NCI-H2081 treated with DMSO at 0.1 percent for 48 hours (cell line): ENCODE measurements around the gene SAP25.
A peak's percentile ranks its signal among the peaks of the same experiment; 100 is the strongest.
"Not testable (repeated sequence)": the region's sequence is repeated elsewhere in the genome, so short reads cannot be mapped to it uniquely, and the experiment has no call there.

ENCODE experiments used
- DNase-seq: peaks from one replicate; lab custom pipeline; 2025; lab: John Stamatoyannopoulos, UW

Gene SAP25

DNA sequence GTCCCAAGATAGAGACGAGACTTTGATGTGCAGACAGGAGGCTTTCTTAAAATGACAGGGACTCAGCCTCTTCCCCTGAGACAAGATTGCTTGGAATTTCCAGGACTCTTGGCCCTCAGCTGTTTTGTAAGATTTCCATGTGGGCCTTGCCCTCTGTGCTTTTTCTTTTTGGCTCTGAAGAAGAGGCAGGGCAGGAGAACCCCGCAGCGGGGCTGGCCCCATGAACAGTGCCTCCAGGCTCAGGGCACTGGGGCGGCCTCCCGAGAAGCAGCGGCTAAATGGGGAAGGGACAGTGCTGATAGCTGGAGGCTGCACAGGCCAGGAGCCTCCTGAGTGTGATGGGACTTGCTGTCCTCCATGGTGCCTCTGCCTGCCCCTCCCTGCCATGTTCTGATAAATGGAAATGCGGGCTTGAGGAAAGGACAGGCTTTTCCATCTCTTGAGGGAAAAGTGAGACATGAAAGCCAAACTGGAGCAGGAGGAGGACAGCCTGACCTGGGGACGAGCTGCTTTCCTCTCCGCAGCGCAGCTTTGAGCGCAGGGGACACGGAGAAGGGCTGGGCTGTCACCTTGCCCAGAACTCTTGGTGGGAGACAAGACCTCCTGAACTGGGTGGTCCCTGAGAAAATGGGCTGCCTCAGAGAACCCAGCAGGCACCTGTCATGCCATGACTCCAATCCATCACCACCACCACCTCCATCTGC is 12.1 kb downstream of the SAP25 start:
- DNase-seq, result no peak

- DNase-seq, result no peak
These were observed 14.6 kb downstream of the SAP25 start for GRCh38 chr7:100559127-100559526.

DNA sequence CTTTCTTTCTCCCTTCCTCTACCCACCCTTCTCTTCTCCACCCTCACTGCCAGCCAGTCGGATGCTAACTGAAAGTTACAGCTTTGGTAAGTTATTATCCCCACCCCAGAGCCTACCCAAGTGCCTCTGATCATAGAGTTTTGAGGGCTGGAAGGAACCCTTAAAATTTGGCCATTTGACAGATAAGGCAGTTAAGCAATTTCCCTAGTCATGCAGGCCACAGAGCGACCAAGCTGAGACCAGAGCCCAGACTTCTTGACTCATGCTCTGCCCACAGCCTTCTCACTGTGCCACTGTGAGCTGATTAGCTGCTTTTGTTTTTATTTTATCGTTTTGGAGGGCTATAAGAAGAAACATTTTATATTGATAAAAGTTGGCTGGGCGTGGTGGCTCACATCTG is 17.2 kb downstream of the SAP25 start:
- no peak for DNase-seq

- DNase-seq, result no peak
These were observed 18.0 kb downstream of the SAP25 start for GRCh38 chr7:100555701-100556100.

DNA sequence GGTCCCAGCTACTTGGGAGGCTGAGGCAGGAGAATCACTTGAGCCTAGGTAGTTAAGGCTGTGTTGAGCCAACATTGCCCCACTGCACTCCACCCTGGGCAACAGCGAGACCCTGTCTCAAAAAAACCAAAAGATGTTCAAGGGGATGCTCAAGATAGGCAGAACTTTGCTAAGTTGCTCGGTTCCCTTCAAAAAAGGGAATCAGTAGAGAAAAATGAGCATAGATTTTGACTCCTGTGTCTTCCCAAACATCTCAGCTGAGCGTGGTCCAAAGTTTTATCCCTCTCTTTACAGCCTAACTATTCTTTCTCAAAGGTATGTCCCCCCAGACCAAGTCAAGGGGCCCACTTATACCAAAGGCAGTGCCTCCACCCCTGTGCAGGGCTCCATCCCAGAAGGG is 20.7 kb downstream of the SAP25 start:
- DNase-seq, result no peak

DNA sequence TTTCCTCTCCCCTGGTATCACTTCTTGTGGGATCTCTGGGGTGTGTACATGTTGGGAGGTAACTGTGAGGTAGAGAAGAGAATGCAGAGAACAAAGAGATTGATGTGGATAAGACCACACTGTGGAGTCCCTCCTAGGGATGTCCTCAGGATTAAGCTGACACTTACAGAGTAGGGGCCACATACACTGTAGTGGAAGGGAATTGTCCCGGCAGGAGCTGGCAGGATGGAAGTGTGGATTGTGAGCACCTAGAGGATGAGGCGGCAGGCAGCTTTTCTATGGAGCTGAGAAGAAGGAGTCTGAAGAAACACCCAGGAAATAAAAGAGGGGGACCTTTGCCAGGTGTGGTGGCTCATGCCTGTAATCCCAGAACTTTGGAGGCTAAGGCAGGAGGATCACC is 21.2 kb downstream of the SAP25 start:
- DNase-seq, result no peak

DNA sequence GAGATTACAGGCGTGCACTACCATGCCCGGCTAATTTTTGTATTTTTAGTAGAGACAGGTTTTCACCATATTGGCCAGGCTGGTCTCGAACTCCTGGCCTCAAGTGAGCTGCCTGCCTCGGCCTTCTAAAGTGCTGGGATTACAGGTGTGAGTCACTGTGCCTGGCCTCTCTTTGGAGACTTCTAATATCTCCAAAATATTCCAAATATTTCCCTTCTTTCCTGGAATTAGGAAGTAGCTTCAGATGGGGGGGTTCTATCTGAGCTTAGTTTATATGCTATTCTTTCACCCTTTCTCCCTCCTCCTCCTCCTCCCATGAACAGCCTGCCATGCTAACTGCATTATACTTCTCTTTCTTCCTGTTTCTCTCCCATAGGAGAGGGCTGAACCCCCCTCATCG is 25.3 kb downstream of the SAP25 start:
- DNase-seq, result not testable (repeated sequence)

GRCh38 chr7:100547872-100548271 is 25.8 kb downstream of the SAP25 start:
- no peak for DNase-seq

DNA sequence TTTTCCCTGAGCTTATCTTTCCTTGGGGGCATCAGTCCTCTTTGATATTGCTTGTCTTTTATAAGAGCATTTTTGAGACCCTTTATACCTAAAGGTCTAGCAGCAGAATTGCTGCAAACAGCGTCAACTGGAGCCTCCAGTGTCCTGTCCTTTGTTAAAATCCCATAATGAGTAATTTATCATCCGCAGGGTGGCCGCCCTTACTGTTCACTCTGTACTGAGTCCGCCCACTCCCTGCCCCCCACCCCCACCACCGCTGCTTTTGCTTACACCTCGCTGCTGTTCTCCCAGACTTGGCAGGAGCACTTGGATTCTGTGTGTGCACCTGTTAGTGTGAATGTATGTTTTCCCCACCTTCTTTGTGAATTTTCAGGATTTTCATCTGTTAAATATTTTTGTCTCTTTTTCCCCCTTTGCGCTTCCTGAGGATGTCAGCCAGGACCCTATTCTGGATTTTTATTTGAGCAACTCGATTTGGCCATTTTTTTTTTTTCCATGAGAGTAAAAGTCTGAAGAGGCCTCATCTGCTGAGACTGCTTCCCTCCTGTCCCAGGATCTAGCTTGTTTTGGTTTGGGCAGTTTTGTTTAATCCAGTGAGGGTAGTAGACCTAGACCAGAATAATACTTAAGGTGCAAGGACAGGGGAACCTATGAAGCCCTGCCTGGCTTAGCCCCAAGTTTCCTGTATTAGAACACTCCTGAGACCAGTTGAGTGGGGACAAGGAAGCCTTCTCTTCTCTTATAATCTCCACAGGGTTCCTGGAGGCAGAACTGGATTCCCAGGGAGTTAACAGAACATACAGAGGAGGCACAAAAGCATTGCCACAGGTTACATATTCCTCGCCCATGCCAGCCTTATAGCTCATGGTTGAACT is 26.5 kb downstream of the SAP25 start:
- peak; percentile 57 for DNase-seq

DNA sequence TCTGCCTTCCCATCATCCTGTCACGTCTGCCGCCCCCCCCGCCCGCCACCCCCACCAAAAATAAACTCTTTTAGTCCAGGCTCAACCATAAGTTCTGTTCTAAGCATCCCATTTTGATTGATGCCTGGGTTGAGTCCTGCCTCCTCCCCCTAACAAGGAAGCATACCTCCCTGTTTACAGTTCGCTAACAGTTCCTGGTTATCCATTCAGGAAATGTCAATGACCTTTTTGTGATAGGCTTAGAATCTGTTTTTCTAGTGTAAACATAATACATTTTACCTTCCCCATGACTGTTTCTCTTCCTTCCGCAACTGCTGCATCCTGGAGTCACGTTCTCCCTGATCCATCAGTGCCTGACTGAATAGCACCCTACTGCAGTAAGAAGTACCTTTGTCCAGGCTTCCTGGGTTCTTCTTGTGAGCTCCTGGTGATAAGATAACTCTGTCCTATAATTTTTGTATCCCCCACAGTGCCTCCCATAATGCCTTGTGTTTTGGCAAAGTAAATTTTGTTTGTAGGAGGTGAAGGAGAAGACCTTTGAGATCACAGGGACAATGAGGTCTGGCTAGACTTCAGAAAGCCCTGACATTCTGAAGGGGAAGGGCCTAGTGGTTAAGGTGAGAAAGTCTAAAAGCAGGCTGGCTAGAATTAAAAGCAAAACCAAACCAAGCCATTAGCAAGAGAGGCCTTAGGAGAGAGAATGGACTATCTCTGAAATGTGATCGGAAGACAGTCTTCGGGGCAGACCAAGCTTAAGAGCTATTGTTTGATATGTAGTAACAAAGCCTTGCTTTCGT is 27.4 kb downstream of the SAP25 start:
- DNase-seq, result peak; percentile 36

DNA sequence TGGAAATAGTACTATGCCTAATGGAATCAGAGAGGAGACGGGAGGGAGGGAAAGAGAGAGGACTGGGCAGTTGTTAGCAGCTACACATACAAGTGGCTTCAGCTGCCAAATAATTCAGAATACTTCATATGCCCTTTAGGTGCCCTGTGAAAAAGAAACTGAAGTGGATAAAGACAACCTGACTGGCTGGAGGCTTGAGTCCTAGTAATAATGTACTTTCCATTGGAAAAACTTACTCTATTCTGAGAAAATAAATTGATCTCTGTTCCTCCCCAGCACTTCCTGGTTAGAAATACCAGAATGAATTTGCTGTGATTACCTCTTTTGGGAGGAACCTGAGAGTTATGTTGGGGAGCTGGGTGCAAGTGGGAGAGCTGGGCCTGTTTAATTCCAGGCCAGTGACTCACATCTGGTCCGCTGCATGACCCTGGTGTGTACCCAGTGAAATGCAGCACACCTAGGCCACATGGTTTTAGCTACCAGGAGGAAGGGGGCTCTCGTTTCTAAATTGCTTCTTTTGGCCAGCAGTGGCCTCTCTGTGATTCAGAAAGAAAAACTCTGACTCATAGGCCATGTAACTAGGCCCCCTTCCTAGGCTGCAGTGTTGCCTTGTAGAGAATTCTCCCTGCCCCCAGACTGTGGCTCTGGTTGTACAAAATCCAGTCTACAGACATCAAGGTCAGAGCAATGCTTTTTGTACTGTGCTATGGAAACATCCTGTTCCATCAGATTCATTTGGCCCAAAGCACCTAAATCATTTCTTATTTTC is 28.2 kb downstream of the SAP25 start:
- no peak for DNase-seq

DNA sequence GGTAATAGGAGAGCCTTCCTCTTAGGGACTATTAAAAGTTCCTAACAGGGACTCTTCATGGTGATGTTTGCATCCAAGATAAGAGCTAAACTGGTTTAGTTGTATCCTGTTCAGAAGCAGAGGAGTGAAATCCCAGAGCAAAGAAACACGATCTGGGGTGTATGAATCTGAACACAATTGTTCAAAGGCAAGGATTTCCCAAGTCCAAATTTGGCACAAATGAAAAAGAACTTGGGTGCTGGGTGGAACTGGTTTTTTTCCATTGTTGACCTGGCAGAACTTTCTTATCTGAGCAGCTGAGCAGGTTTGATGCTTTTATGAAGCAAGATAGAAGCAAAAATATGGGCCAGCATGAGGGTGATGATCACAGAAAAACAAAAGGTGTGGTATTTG is 28.7 kb downstream of the SAP25 start:
- no peak for DNase-seq

GRCh38 chr7:100544386-100544785 is 29.3 kb downstream of the SAP25 start:
- no peak for DNase-seq

GRCh38 chr7:100543586-100543985 is 30.1 kb downstream of the SAP25 start:
- DNase-seq, result no peak

DNA sequence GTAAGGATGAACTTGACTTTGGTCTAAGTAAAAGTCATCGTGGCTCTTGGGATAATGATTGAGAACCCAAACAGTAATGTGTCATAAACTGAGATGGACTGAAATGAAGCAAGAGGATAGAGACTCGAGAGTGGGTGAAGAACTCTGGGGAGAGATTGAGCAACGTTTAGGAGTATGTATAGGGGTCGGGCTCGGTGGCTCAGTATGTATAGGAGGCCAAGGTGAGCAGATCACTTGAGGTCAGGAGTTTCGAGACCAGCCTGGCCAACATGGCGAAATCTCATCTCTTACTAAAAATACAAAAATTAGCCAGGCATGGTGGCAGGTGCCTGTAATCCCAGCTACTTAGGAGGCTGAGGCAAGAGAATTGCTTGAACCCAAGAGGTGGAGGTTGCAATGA is 32.4 kb downstream of the SAP25 start:
- DNase-seq, result not testable (repeated sequence)

GRCh38 chr7:100540073-100540723 is 33.5 kb downstream of the SAP25 start:
- no peak for DNase-seq

DNA sequence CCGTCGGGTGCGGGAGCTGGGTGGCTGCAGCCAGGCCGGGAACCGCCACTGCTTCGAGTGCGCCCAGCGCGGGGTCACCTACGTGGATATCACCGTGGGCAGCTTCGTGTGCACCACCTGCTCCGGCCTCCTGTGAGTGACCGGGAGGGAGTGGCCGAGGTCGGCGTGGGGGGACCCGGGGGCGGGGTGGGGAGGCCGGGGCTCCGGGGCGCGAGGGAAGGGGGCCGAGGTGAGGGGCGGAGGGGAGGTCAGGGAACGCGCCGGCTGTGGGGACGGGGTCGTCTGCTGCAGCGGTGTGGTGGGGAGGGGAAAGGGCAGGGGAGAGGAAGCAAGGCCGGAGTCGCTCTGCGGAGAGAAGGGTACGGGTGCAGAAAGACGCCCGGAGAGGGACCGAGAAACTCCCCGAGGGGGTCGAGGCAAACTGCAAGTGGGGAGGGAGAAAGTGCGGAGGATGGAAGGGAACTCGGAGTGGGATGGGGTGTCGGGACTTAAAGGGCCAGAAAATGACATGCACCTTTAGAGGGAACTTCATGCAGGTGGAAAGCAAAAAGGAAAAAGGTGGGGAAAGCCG is 34.2 kb downstream of the SAP25 start:
- no peak for DNase-seq

DNA sequence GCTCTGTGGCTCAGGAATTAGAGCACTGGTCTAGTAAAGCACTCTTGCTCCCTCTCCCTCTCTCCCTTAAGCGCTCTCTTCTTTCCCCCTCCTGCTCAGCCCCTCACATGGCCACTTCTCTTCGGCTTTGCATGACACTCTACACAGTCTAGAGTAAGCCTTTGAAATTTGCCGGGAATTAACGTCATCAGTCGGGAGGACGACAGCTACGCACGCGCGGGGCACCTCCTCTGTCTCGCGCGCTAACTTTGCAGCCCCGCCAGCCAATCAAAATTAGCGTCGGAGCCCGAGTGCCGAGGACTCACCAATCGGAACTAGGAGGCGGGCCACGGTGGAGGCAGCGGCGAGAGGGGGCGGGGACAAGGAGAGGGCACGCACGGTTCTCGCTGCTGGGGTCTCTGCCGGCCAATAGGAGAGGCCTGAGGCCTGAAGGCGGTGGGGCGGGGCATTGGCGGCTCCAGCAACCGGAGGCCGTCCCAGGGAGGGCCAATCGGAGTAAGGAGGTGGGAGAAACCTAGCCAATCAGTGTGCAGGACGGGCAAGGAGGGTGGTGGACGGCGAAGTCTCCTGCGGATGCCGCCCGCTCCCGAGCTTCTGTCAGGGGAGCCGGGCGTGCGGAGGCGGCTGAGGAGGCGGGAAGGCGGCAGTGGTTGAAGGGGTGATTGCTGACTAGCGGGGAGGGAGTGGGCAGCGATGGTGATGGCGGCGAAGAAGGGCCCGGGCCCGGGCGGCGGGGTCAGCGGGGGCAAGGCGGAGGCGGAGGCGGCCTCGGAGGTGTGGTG is 34.9 kb downstream of the SAP25 start, which contains the start of gene AGFG2:
Gene AGFG2, plus strand, starts transcription at position 550 of the 782 bp plus-strand sequence. Its CDS starts 144 bp downstream, at position 694.
- DNase-seq, result peak; percentile 97

- DNase-seq, result no peak
These were observed 35.4 kb downstream of the SAP25 start for GRCh38 chr7:100538348-100538653.

- DNase-seq, result not testable (repeated sequence)
These were observed 37.0 kb downstream of the SAP25 start for GRCh38 chr7:100536695-100537094.
